ENCODE data around the gene TMEM255B.

TMEM255B gene

GRCh38 chr13:113808058-113808834, 49.2 kb downstream of the TMEM255B start:
- H3K4me1 ChIP-seq (ENCODE audit: control insufficient read depth, low read depth, low read length): no peaks in the 10 kb centered on the region
- no peaks in the 10 kb centered on the region for H3K79me2 ChIP-seq (ENCODE audit: control insufficient read depth, insufficient read depth, low read length)
- H3K79me1 ChIP-seq (ENCODE audit: low read length): no peaks in the 10 kb centered on the region
- no peak overlapping the region for H3K27ac ChIP-seq (ENCODE audit: low read depth, low read length)
- H3K4ac ChIP-seq (ENCODE audit: low read depth, low read length): no peak overlapping the region
- H4K5ac ChIP-seq (ENCODE audit: low read length): no peak overlapping the region
- no peak for DNase-seq
- no peak overlapping the region for H3K9ac ChIP-seq (ENCODE audit: low read length)
- no peak overlapping the region for H3K56ac ChIP-seq (ENCODE audit: low read length)
- H2AK5ac ChIP-seq (ENCODE audit: low read length): no peak overlapping the region
- no peak overlapping the region for H4K8ac ChIP-seq (ENCODE audit: low read depth, low read length)
- no peaks in the 10 kb centered on the region for H3K27me3 ChIP-seq (ENCODE audit: insufficient read depth, low read length, poor library complexity)
- H3K4me3 ChIP-seq (ENCODE audit: low read length): no peak overlapping the region
- H3K36me3 ChIP-seq (ENCODE audit: control insufficient read depth, insufficient read depth, low read length): no peaks in the 10 kb centered on the region
- no peak overlapping the region for H3K23ac ChIP-seq (ENCODE audit: low read length)
- no peak overlapping the region for H2BK120ac ChIP-seq (ENCODE audit: low read depth, low read length)
- H2BK15ac ChIP-seq (replicated peaks; ENCODE audit: low read depth): no peak overlapping the region
- no peak overlapping the region for H3K18ac ChIP-seq (ENCODE audit: low read length)
- whole genome bisulfite sequencing (ENCODE audit: extremely low coverage, insufficient coverage, low lambda C conversion rate): no CpG with 5 or more reads among the region's 12 CpGs
- H3K4me2 ChIP-seq (ENCODE audit: low read length): no peak overlapping the region
- H2BK5ac ChIP-seq (ENCODE audit: low read length): no peak overlapping the region

DNA sequence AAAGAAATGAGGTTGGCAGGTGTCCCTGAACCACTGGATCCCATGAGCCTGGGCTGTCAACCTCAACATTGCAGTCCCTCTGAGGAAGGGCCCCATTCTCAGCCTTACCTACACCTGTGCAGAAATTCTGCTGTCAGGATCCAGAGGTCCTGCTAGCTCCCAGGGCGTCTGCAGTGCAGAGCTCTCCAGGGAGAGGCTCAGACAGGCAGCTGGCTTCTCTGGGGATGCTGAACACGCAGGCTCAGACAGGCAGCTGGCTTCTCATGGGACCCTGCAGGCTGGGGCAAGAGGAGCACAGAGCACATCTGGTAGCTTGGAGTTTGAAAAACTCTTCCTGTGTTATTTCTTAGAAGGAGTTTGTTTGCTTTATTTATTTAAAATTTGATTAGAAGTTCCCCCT, 50.9 kb downstream of the TMEM255B start:
- no peak overlapping the region for H2AK5ac ChIP-seq (ENCODE audit: low read length)
- no peak overlapping the region for H3K23ac ChIP-seq (ENCODE audit: low read length)
- no peak for DNase-seq
- no peak overlapping the region for H2BK120ac ChIP-seq (ENCODE audit: low read depth, low read length)
- H2BK5ac ChIP-seq (ENCODE audit: low read length): no peak overlapping the region
- H3K4me2 ChIP-seq (ENCODE audit: low read length): no peak overlapping the region
- no peak overlapping the region for H4K5ac ChIP-seq (ENCODE audit: low read length)
- no peak overlapping the region for H3K9ac ChIP-seq (ENCODE audit: low read length)
- WGBS (ENCODE audit: extremely low coverage, insufficient coverage, low lambda C conversion rate): no CpG with 5 or more reads among the region's 2 CpGs
- H3K56ac ChIP-seq (ENCODE audit: low read length): no peak overlapping the region
- no peaks in the 10 kb centered on the region for H3K79me2 ChIP-seq (ENCODE audit: control insufficient read depth, insufficient read depth, low read length)
- no peaks in the 10 kb centered on the region for H3K27me3 ChIP-seq (ENCODE audit: insufficient read depth, low read length, poor library complexity)
- no peak overlapping the region for H3K4me3 ChIP-seq (ENCODE audit: low read length)
- H3K36me3 ChIP-seq (ENCODE audit: control insufficient read depth, insufficient read depth, low read length): no peaks in the 10 kb centered on the region
- no peak overlapping the region for H3K4ac ChIP-seq (ENCODE audit: low read depth, low read length)
- no peaks in the 10 kb centered on the region for H3K79me1 ChIP-seq (ENCODE audit: low read length)
- no peak overlapping the region for H4K8ac ChIP-seq (ENCODE audit: low read depth, low read length)
- H3K4me1 ChIP-seq (ENCODE audit: control insufficient read depth, low read depth, low read length): no peaks in the 10 kb centered on the region
- H3K27ac ChIP-seq (ENCODE audit: low read depth, low read length): no peak overlapping the region
- H2BK15ac ChIP-seq (replicated peaks; ENCODE audit: low read depth): no peak overlapping the region
- no peak overlapping the region for H3K18ac ChIP-seq (ENCODE audit: low read length)

GRCh38 chr13:113810640-113811039, 51.6 kb downstream of the TMEM255B start:
- Histone ChIP-seq H3K23ac (ENCODE audit: low read length) (no peak overlapping the region), H3K4ac (ENCODE audit: low read depth, low read length) (no peak overlapping the region), H2BK15ac (replicated peaks; ENCODE audit: low read depth) (no peak overlapping the region), H3K27me3 (ENCODE audit: insufficient read depth, low read length, poor library complexity) (no peaks in the 10 kb centered on the region), H3K4me3 (ENCODE audit: low read length) (no peak overlapping the region), H2BK5ac (ENCODE audit: low read length) (no peak overlapping the region), H2AK5ac (ENCODE audit: low read length) (no peak overlapping the region), H3K79me1 (ENCODE audit: low read length) (no peaks in the 10 kb centered on the region), H3K9ac (ENCODE audit: low read length) (no peak overlapping the region), H3K18ac (ENCODE audit: low read length) (no peak overlapping the region), H4K8ac (ENCODE audit: low read depth, low read length) (no peak overlapping the region), H3K27ac (ENCODE audit: low read depth, low read length) (no peak overlapping the region), H3K4me2 (ENCODE audit: low read length) (no peak overlapping the region), H3K36me3 (ENCODE audit: control insufficient read depth, insufficient read depth, low read length) (no peaks in the 10 kb centered on the region), H3K79me2 (ENCODE audit: control insufficient read depth, insufficient read depth, low read length) (no peaks in the 10 kb centered on the region), H2BK120ac (ENCODE audit: low read depth, low read length) (no peak overlapping the region), H3K4me1 (ENCODE audit: control insufficient read depth, low read depth, low read length) (no peaks in the 10 kb centered on the region), H3K56ac (ENCODE audit: low read length) (no peak overlapping the region), H4K5ac (ENCODE audit: low read length) (no peak overlapping the region)
- no peak for DNase-seq
- no CpG with 5 or more reads among the region's 14 CpGs for WGBS (ENCODE audit: extremely low coverage, insufficient coverage, low lambda C conversion rate)

DNA sequence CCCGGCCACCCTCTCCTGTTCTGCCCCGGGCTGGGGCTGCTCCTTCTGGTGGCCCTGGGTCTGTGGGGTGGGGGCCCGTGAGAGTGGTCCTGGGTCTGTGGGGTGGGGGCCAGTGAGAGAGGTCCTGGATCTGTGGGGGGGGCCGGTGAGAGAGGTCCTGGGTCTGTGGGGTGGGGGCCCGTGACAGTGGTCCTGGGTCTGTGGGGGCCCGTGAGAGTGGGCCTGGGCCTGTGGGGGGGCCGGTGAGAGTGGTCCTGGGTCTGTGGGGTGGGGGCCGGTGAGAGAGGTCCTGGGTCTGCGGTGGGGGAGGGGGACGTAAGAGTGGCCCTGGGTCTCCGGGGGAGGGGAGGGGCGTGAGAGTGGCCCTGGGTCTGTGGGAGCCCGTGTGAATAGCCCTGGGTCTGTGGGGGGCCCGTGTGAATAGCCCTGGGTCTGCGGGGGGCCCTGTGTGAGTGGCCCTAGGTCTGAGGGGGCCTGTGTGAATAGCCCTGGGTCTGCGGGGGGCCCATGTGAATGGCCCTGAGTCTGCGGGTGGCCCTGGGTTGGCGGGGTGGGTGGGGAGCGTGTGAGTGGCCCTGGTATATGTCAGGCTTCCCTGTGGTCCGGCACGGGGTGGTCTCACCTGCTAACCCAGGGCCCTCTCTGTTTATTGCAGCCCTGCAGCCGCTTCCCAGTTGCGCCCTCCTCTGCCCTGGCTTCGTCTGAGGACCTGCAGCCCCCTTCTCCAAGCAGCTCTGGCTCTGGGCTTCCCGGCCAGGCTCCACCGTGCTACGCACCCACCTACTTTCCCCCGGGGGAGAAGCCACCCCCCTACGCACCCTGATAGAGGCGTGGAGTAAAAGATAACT, 52.3 kb downstream of the TMEM255B start:
- Histone ChIP-seq H2BK15ac (replicated peaks; ENCODE audit: low read depth) (no peak overlapping the region), H4K8ac (ENCODE audit: low read depth, low read length) (no peak overlapping the region), H3K4me3 (ENCODE audit: low read length) (no peak overlapping the region), H3K79me1 (ENCODE audit: low read length) (no peaks in the 10 kb centered on the region), H3K9ac (ENCODE audit: low read length) (no peak overlapping the region), H4K5ac (ENCODE audit: low read length) (no peak overlapping the region), H3K27me3 (ENCODE audit: insufficient read depth, low read length, poor library complexity) (no peaks in the 10 kb centered on the region), H3K18ac (ENCODE audit: low read length) (no peak overlapping the region), H3K23ac (ENCODE audit: low read length) (no peak overlapping the region), H3K4me1 (ENCODE audit: control insufficient read depth, low read depth, low read length) (no peaks in the 10 kb centered on the region), H3K79me2 (ENCODE audit: control insufficient read depth, insufficient read depth, low read length) (no peaks in the 10 kb centered on the region), H2BK120ac (ENCODE audit: low read depth, low read length) (no peak overlapping the region), H3K4ac (ENCODE audit: low read depth, low read length) (no peak overlapping the region), H2BK5ac (ENCODE audit: low read length) (no peak overlapping the region), H2AK5ac (ENCODE audit: low read length) (no peak overlapping the region), H3K27ac (ENCODE audit: low read depth, low read length) (no peak overlapping the region), H3K56ac (ENCODE audit: low read length) (no peak overlapping the region), H3K4me2 (ENCODE audit: low read length) (no peak overlapping the region), H3K36me3 (ENCODE audit: control insufficient read depth, insufficient read depth, low read length) (no peaks in the 10 kb centered on the region)
- WGBS (ENCODE audit: extremely low coverage, insufficient coverage, low lambda C conversion rate): no CpG with 5 or more reads among the region's 30 CpGs
- no peak for DNase-seq

GRCh38 chr13:113812178-113813040, 53.4 kb downstream of the TMEM255B start:
- DNase-seq: no peak
- no CpG with 5 or more reads among the region's 51 CpGs for WGBS (ENCODE audit: extremely low coverage, insufficient coverage, low lambda C conversion rate)
- H3K4ac ChIP-seq (ENCODE audit: low read depth, low read length): no peak overlapping the region
- no peak overlapping the region for H3K56ac ChIP-seq (ENCODE audit: low read length)
- no peak overlapping the region for H4K8ac ChIP-seq (ENCODE audit: low read depth, low read length)
- no peak overlapping the region for H3K27ac ChIP-seq (ENCODE audit: low read depth, low read length)
- no peak overlapping the region for H3K4me2 ChIP-seq (ENCODE audit: low read length)
- no peaks in the 10 kb centered on the region for H3K79me2 ChIP-seq (ENCODE audit: control insufficient read depth, insufficient read depth, low read length)
- no peak overlapping the region for H3K9ac ChIP-seq (ENCODE audit: low read length)
- H2BK15ac ChIP-seq (replicated peaks; ENCODE audit: low read depth): no peak overlapping the region
- no peaks in the 10 kb centered on the region for H3K27me3 ChIP-seq (ENCODE audit: insufficient read depth, low read length, poor library complexity)
- no peak overlapping the region for H2AK5ac ChIP-seq (ENCODE audit: low read length)
- no peaks in the 10 kb centered on the region for H3K79me1 ChIP-seq (ENCODE audit: low read length)
- H2BK5ac ChIP-seq (ENCODE audit: low read length): no peak overlapping the region
- H3K18ac ChIP-seq (ENCODE audit: low read length): no peak overlapping the region
- no peaks in the 10 kb centered on the region for H3K36me3 ChIP-seq (ENCODE audit: control insufficient read depth, insufficient read depth, low read length)
- H4K5ac ChIP-seq (ENCODE audit: low read length): no peak overlapping the region
- no peak overlapping the region for H2BK120ac ChIP-seq (ENCODE audit: low read depth, low read length)
- no peak overlapping the region for H3K4me3 ChIP-seq (ENCODE audit: low read length)
- H3K4me1 ChIP-seq (ENCODE audit: control insufficient read depth, low read depth, low read length): no peaks in the 10 kb centered on the region
- no peak overlapping the region for H3K23ac ChIP-seq (ENCODE audit: low read length)
